ENCODE data around the gene ARHGAP44. TPM values are rescaled to one million over a fixed set of nuclear protein-coding genes. Genes with fewer than 3 reads are reported as not detected.

The ARHGAP44 gene
- total RNA-seq, 1 donor from 2014 or later: 7.2 TPM

GRCh38 chr17:13004336-13004735 lies 215.0 kb downstream of the ARHGAP44 start:
- H3K4me1 Mint-ChIP-seq (ENCODE audit: unreplicated experiment): no peaks in the 10 kb centered on the region
- peaks cover 22% of the 10 kb centered on the region for H3K36me3 Mint-ChIP-seq (ENCODE audit: unreplicated experiment)
- H3K4me3 Mint-ChIP-seq (ENCODE audit: unreplicated experiment): no peak overlapping the region
- H3K27ac Mint-ChIP-seq (ENCODE audit: unreplicated experiment): no peak overlapping the region
- DNase-seq (ENCODE audit: extremely low spot score, unreplicated experiment): no peak
- no peaks in the 10 kb centered on the region for H3K9me3 Mint-ChIP-seq (ENCODE audit: unreplicated experiment)
- no peaks in the 10 kb centered on the region for H3K27me3 Mint-ChIP-seq (ENCODE audit: unreplicated experiment)
- no peak for TF ChIP-seq CTCF (IDR thresholded peaks at IDR 0.05)

- no peak overlapping the region for H3K27ac Mint-ChIP-seq (ENCODE audit: unreplicated experiment)
Observed at GRCh38 chr17:13005530-13005929, 216.2 kb downstream of the ARHGAP44 start.

GRCh38 chr17:13008461-13008860 lies 219.2 kb downstream of the ARHGAP44 start:
- no peak overlapping the region for H3K4me3 Mint-ChIP-seq (ENCODE audit: unreplicated experiment)
- no peaks in the 10 kb centered on the region for H3K9me3 Mint-ChIP-seq (ENCODE audit: unreplicated experiment)

More at GRCh38 chr17:13005530-13005929, 216.2 kb downstream of the ARHGAP44 start:
- TF ChIP-seq CTCF (IDR thresholded peaks at IDR 0.05): no peak
- Mint-ChIP-seq H3K36me3 (ENCODE audit: unreplicated experiment) (peaks cover 25% of the 10 kb centered on the region), H3K4me3 (ENCODE audit: unreplicated experiment) (no peak overlapping the region), H3K27me3 (ENCODE audit: unreplicated experiment) (no peaks in the 10 kb centered on the region), H3K4me1 (ENCODE audit: unreplicated experiment) (no peaks in the 10 kb centered on the region), H3K9me3 (ENCODE audit: unreplicated experiment) (no peaks in the 10 kb centered on the region)
- no peak for DNase-seq (ENCODE audit: extremely low spot score, unreplicated experiment)

GRCh38 chr17:13010959-13011358 lies 221.7 kb downstream of the ARHGAP44 start:
- H3K4me1 Mint-ChIP-seq (ENCODE audit: unreplicated experiment): no peaks in the 10 kb centered on the region
- H3K36me3 Mint-ChIP-seq (ENCODE audit: unreplicated experiment): peaks cover 54% of the 10 kb centered on the region
- H3K9me3 Mint-ChIP-seq (ENCODE audit: unreplicated experiment): no peaks in the 10 kb centered on the region
- TF ChIP-seq CTCF (IDR thresholded peaks at IDR 0.05): no peak
- H3K4me3 Mint-ChIP-seq (ENCODE audit: unreplicated experiment): no peak overlapping the region
- H3K27ac Mint-ChIP-seq (ENCODE audit: unreplicated experiment): no peak overlapping the region
- DNase-seq (ENCODE audit: extremely low spot score, unreplicated experiment): no peak
- H3K27me3 Mint-ChIP-seq (ENCODE audit: unreplicated experiment): no peaks in the 10 kb centered on the region

More at GRCh38 chr17:13008461-13008860, 219.2 kb downstream of the ARHGAP44 start:
- H3K4me1 Mint-ChIP-seq (ENCODE audit: unreplicated experiment): no peaks in the 10 kb centered on the region
- H3K27me3 Mint-ChIP-seq (ENCODE audit: unreplicated experiment): no peaks in the 10 kb centered on the region
- DNase-seq (ENCODE audit: extremely low spot score, unreplicated experiment): no peak
- H3K27ac Mint-ChIP-seq (ENCODE audit: unreplicated experiment): no peak overlapping the region
- no peak for TF ChIP-seq CTCF (IDR thresholded peaks at IDR 0.05)
- H3K36me3 Mint-ChIP-seq (ENCODE audit: unreplicated experiment): peaks cover 43% of the 10 kb centered on the region

- peak overlapping the region; percentile 32 for H3K27ac Mint-ChIP-seq (ENCODE audit: unreplicated experiment)
- TF ChIP-seq CTCF (IDR thresholded peaks at IDR 0.05): no peak
- DNase-seq (ENCODE audit: extremely low spot score, unreplicated experiment): no peak
- H3K27me3 Mint-ChIP-seq (ENCODE audit: unreplicated experiment): no peaks in the 10 kb centered on the region
- H3K9me3 Mint-ChIP-seq (ENCODE audit: unreplicated experiment): no peaks in the 10 kb centered on the region
- peaks cover 16% of the 10 kb centered on the region for H3K4me1 Mint-ChIP-seq (ENCODE audit: unreplicated experiment)
- peaks cover 48% of the 10 kb centered on the region for H3K36me3 Mint-ChIP-seq (ENCODE audit: unreplicated experiment)
- H3K4me3 Mint-ChIP-seq (ENCODE audit: unreplicated experiment): no peak overlapping the region
Observed at GRCh38 chr17:13014801-13015200, 225.5 kb downstream of the ARHGAP44 start.
